RWPE2 (cell line): ENCODE results near the gene TIMM17B.

Source experiments
- ATAC-seq: fragments of 200-7000 bp; cut with Tn5 transposase; 3 replicates; pipeline ENCODE4 v1.9.1; 2021; ENCODE audit warnings: low read depth
- DNase-seq: peaks from one replicate; pipeline ENCODE4 v3.0.0-alpha.2; 2020; ENCODE audit warnings: low spot score
- H3K27ac ChIP-seq: fragments of 450-650 bp; 2 replicates; pipeline ENCODE4 v1.5.1; 2017; ENCODE audit warnings: mild to moderate bottlenecking; ENCODE audit not compliant: poor library complexity, severe bottlenecking
- H3K27me3 ChIP-seq: fragments of 250-450 bp; sonication (Bioruptor Pico); 2 replicates; pipeline ENCODE4 v1.5.1; 2021; ENCODE audit warnings: mild to moderate bottlenecking, moderate library complexity; ENCODE audit not compliant: insufficient read depth, poor library complexity, severe bottlenecking
- H3K36me3 ChIP-seq: fragments of 250-450 bp; sonication (Bioruptor Pico); 2 replicates; pipeline ENCODE4 v1.5.1; 2020; ENCODE audit warnings: low read depth, mild to moderate bottlenecking, moderate library complexity
- H3K4me1 ChIP-seq: fragments of 250-450 bp; sonication (Bioruptor Pico); 2 replicates; pipeline ENCODE4 v1.5.1; 2021; ENCODE audit warnings: mild to moderate bottlenecking, moderate library complexity; ENCODE audit not compliant: insufficient read depth, poor library complexity, severe bottlenecking
- H3K4me3 ChIP-seq: fragments of 250-450 bp; sonication (Bioruptor Pico); 2 replicates; pipeline ENCODE4 v1.5.1; 2021; ENCODE audit warnings: mild to moderate bottlenecking, moderate library complexity; ENCODE audit not compliant: severe bottlenecking
- H3K9me3 ChIP-seq: fragments of 250-450 bp; sonication (Bioruptor Pico); 2 replicates; pipeline ENCODE4 v1.5.1; 2021; ENCODE audit warnings: mild to moderate bottlenecking, moderate library complexity; ENCODE audit not compliant: severe bottlenecking
- CTCF ChIP-seq: fragments of 450-650 bp; IDR thresholded peaks from one replicate; pipeline ENCODE4 v1.5.1; 2017; ENCODE audit warnings: mild to moderate bottlenecking, moderate library complexity; ENCODE audit not compliant: poor library complexity, severe bottlenecking

The TIMM17B gene

DNA sequence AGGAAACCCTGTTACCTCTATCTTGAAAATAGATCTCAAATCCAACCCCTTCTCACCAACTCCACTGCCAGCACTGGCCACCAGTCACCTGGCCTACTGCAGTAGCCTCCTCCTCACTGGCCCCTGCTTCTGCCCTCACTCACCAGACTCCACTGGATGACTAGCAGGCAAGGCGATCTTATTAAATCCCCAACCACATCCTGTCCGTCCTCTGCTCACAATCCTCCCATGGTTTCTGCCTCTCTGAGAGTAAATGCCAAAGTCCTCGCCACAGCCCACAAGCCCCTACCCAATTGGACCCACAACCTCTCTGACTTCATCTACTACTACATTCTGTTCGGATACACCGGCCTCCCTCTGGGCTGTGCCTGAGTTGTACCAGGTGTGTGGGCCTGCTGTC, 26.7 kb upstream of the TIMM17B start:
- Histone ChIP-seq H3K9me3 (no peaks in the 10 kb centered on the region), H3K27me3 (no peaks in the 10 kb centered on the region), H3K27ac (no peak overlapping the region), H3K4me3 (no peak overlapping the region), H3K4me1 (no peaks in the 10 kb centered on the region), H3K36me3 (no peaks in the 10 kb centered on the region; the same call in 1 of the 2 replicates)
- ATAC-seq, result no peak
- DNase-seq, result no peak
- no peak for TF ChIP-seq CTCF

DNA sequence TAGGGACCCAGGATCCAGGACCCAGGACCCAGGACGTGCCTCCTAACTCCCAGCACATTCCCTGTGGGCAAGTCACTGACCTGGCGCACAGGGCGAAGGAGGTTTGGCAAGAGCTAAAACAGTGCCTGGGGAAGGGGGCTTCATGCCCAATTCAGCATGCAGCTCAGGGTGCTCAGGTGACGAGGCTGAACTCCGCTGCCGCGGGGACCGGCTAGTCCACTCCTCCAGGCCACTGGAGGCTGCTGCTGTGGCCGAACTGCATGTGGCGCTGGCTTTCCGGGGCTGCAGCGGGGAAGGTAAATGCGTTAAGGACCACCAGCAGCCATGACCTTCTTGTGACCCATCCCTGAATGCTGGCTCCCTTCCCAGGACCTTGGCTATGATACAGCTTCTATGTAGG, 26.2 kb upstream of the TIMM17B start:
- Histone ChIP-seq H3K9me3 (no peaks in the 10 kb centered on the region), H3K36me3 (no peaks in the 10 kb centered on the region; the same call in 1 of the 2 replicates), H3K27me3 (no peaks in the 10 kb centered on the region), H3K4me3 (no peak overlapping the region), H3K27ac (no peak overlapping the region), H3K4me1 (no peaks in the 10 kb centered on the region)
- no peak for TF ChIP-seq CTCF
- ATAC-seq, result no peak
- no peak for DNase-seq

DNA sequence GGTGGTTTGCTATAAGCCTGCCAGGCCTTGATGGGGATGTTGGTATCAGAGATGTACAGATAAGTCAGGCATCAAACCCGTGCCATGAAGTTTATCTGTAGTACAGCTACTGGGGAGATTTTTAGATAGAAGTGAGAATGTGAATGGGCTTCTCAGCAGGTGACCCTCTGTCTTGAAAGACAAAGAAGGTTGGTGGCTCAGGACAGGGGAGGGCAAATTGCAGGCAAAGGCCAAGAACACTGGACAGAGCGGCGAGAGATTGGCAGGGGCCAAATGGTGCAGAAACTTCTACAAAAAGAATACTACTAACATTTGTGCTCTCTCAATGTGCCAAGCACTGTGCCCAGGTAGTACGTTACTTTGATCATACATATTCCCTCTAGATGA, 23.1 kb upstream of the TIMM17B start:
- no peak overlapping the region for H3K27ac ChIP-seq
- H3K4me1 ChIP-seq, result peaks cover 3% of the 10 kb centered on the region

GRCh38 chrX:48919947-48920717, 22.6 kb upstream of the TIMM17B start:
- TF ChIP-seq CTCF, result no peak
- Histone ChIP-seq H3K27me3 (no peaks in the 10 kb centered on the region), H3K4me3 (no peak overlapping the region), H3K36me3 (peaks cover 14% of the 10 kb centered on the region), H3K9me3 (no peaks in the 10 kb centered on the region), H3K27ac (peak overlapping the region; percentile 53), H3K4me1 (peaks cover 3% of the 10 kb centered on the region)
- ATAC-seq, result no peak
- DNase-seq, result no peak

More for the DNA sequence above, 23.1 kb upstream of the TIMM17B start:
- TF ChIP-seq CTCF, result no peak
- DNase-seq (no peak), ATAC-seq (no peak)
- Histone ChIP-seq H3K9me3 (no peaks in the 10 kb centered on the region), H3K27me3 (no peaks in the 10 kb centered on the region), H3K4me3 (no peak overlapping the region), H3K36me3 (peaks cover 8% of the 10 kb centered on the region)

DNA sequence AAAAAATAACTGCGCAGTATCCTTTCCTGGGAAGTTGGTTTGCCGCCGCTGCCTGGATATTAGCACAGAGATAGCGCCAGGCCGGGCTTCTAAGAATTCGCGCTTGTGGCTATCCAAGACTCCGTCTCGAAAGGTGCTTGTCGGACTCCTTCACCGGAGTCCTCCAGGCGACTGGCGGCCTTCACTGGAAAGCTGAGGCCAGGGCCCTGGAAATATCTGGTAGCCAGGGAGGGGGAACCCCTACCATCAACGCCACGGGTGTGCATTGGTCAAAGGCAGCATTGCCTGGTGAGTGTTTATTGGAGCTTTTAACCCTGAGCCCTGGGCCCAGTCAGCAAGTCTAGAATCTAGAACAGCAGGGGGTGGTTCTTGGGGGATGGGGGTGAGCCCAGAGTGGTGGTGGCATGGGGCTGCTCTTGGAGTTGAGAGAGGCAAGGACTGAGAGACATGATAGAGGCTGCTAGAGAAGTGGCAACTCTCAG, 21.8 kb upstream of the TIMM17B start:
- no peak for TF ChIP-seq CTCF
- DNase-seq, result no peak
- Histone ChIP-seq H3K36me3 (peaks cover 21% of the 10 kb centered on the region), H3K4me3 (peak overlapping the region; percentile 76), H3K4me1 (peaks cover 3% of the 10 kb centered on the region), H3K27me3 (no peaks in the 10 kb centered on the region), H3K9me3 (no peaks in the 10 kb centered on the region), H3K27ac (peak overlapping the region; percentile 53)
- peak; percentile 17 for ATAC-seq
